Stimulated activated CD4-positive, alpha-beta T cell treated with anti-CD3 and anti-CD28 coated beads, TNF-alpha, amount 100 ng/mL, for 4 hours (primary cell): ENCODE data around the gene VEGFC.

Source experiments
- DNase-seq, 3 experiments: peaks; one replicate each; pipeline ENCODE4 v3.0.0-alpha.2; 2020; ENCODE audit warnings: low read depth in 3 of 3

VEGFC gene

GRCh38 chr4:176762661-176763308, 29.9 kb downstream of the VEGFC start:
- no peak for DNase-seq

GRCh38 chr4:176761872-176762271, 30.9 kb downstream of the VEGFC start:
- no peak for DNase-seq

GRCh38 chr4:176760471-176760870, 32.3 kb downstream of the VEGFC start:
- DNase-seq = no peak

GRCh38 chr4:176758731-176759130, 34.0 kb downstream of the VEGFC start:
- no peak for DNase-seq

- no peak for DNase-seq
Observed at GRCh38 chr4:176758323-176758722, 34.4 kb downstream of the VEGFC start.

GRCh38 chr4:176755613-176756012, 37.1 kb downstream of the VEGFC start:
- no peak for DNase-seq

GRCh38 chr4:176755001-176755400, 37.7 kb downstream of the VEGFC start:
- no peak for DNase-seq

GRCh38 chr4:176753049-176753448, 39.7 kb downstream of the VEGFC start:
- DNase-seq = no peak

- DNase-seq = no peak
Observed at GRCh38 chr4:176752191-176752749, 40.5 kb downstream of the VEGFC start.

- DNase-seq = no peak
Observed at GRCh38 chr4:176751061-176751460, 41.7 kb downstream of the VEGFC start.

GRCh38 chr4:176746846-176747245, 45.9 kb downstream of the VEGFC start:
- no peak for DNase-seq

GRCh38 chr4:176745902-176746301, 46.8 kb downstream of the VEGFC start:
- no peak for DNase-seq

- no peak for DNase-seq
Observed at GRCh38 chr4:176744091-176744490, 48.6 kb downstream of the VEGFC start.

GRCh38 chr4:176742211-176742610, 50.5 kb downstream of the VEGFC start:
- DNase-seq = no peak

- DNase-seq = no peak
Observed at GRCh38 chr4:176741253-176741652, 51.5 kb downstream of the VEGFC start.

- DNase-seq = no peak
Observed at GRCh38 chr4:176735300-176735699, 57.4 kb downstream of the VEGFC start.

- DNase-seq = no peak
Observed at GRCh38 chr4:176734461-176734860, 58.3 kb downstream of the VEGFC start.

GRCh38 chr4:176729489-176729888, 63.2 kb downstream of the VEGFC start:
- no peak for DNase-seq

- DNase-seq = no peak
Observed at GRCh38 chr4:176726803-176727202, 65.9 kb downstream of the VEGFC start.

- DNase-seq = no peak
Observed at GRCh38 chr4:176721459-176721858, 71.3 kb downstream of the VEGFC start.

GRCh38 chr4:176718881-176719280, 73.8 kb downstream of the VEGFC start:
- DNase-seq = no peak

- DNase-seq = no peak
Observed at GRCh38 chr4:176717237-176717636, 75.5 kb downstream of the VEGFC start.

- no peak for DNase-seq
Observed at GRCh38 chr4:176709417-176709816, 83.3 kb downstream of the VEGFC start.

GRCh38 chr4:176708771-176709311, 83.9 kb downstream of the VEGFC start:
- DNase-seq = no peak
